A549 (cell line): ENCODE results near the gene BDH1. TPM values are rescaled to one million over a fixed set of nuclear protein-coding genes. Genes with fewer than 3 reads are reported as not detected.
A peak's percentile ranks its signal among the peaks of the same experiment; 100 is the strongest.

Experiments
- ATAC-seq, 2 experiments: fragments of 200-7000 bp in 1 of 2; fragments of >200 bp in 1 of 2; cut with Nextera tagmentation in 1 of 2; cut with Tn5 transposase in 1 of 2; 3 replicates each; pipeline versions ENCODE4 v1.8.0 to v1.9.1; 2018 to 2020; ENCODE audit warnings: mild to moderate bottlenecking in 1 of 2, moderate library complexity in 1 of 2
- CTCF ChIA-PET: fragments of 300-600 bp; sonication (Branson Sonifier 250); formaldehyde crosslinking; extraction: SDS; loops from one replicate; lab custom pipeline; 2021; ENCODE audit warnings: antibody characterized with exemption, inconsistent platforms; lab: Yijun Ruan, JAX
- POLR2A ChIA-PET: fragments of 350-600 bp; formaldehyde crosslinking; extraction: SDS; loops from one replicate; lab custom pipeline; 2021; ENCODE audit warnings: antibody characterized with exemption, inconsistent platforms; lab: Yijun Ruan, JAX
- DNase-seq, 2 experiments: peaks; one replicate each; pipeline versions ENCODE4 v3.0.0 to v3.0.0-alpha.2; 2011 to 2016; ENCODE audit warnings: low read depth in 1 of 2, low spot score in 1 of 2
- FAIRE-seq: peaks from 2 replicates; lab custom pipeline; 2011; peaks lifted over from hg19 to GRCh38; lab: Jason Lieb, UNC
- H3K27ac ChIP-seq, 2 experiments: fragments of >200 bp; sonication (Bioruptor Twin); formaldehyde crosslinking; 3 replicates each; pipeline ENCODE4 v1.5.1; 2016 to 2017
- H3K4me1 ChIP-seq: fragments of >200 bp; sonication (Bioruptor Twin); formaldehyde crosslinking; 3 replicates; pipeline ENCODE4 v1.6.1; 2016
- H3K4me2 ChIP-seq: fragments of >200 bp; sonication (Bioruptor Twin); formaldehyde crosslinking; 3 replicates; pipeline ENCODE4 v1.6.1; 2016
- H3K4me3 ChIP-seq: fragments of >200 bp; sonication (Bioruptor Twin); formaldehyde crosslinking; 3 replicates; pipeline ENCODE4 v1.5.1; 2016
- H3K9me3 ChIP-seq: fragments of >200 bp; sonication (Bioruptor Twin); formaldehyde crosslinking; 3 replicates; pipeline ENCODE4 v1.6.1; 2016
- CHD4 ChIP-seq: fragments of 200-600 bp; sonication (generic); IDR thresholded peaks from 2 replicates; pipeline ENCODE4 v1.6.1; 2016; ENCODE audit warnings: antibody characterized with exemption, mild to moderate bottlenecking, borderline replicate concordance
- CTCF ChIP-seq: fragments of >200 bp; sonication (Bioruptor Twin); formaldehyde crosslinking; IDR thresholded peaks from 3 replicates; pipeline ENCODE4 v1.5.1; 2016
- EHMT2 ChIP-seq: fragments of 200-600 bp; sonication (generic); IDR thresholded peaks from 2 replicates; pipeline ENCODE4 v1.6.1; 2016; ENCODE audit warnings: antibody characterized with exemption, low read depth, mild to moderate bottlenecking, moderate library complexity
- FOXS1 ChIP-seq: fragments of 250-450 bp; sonication (Bioruptor Pico); IDR thresholded peaks from 2 replicates; pipeline ENCODE4 v1.5.0; 2020; ENCODE audit warnings: mild to moderate bottlenecking, moderate library complexity
- KDM5A ChIP-seq: fragments of 200-600 bp; sonication (generic); IDR thresholded peaks from 2 replicates; pipeline ENCODE4 v1.6.1; 2016; ENCODE audit warnings: antibody characterized with exemption, mild to moderate bottlenecking
- POLR2AphosphoS2 ChIP-seq: conservative IDR thresholded peaks from 2 replicates; pipeline ENCODE4 v1.6.1; 2012; ENCODE audit warnings: low read length, improper control_type of control experiment, inconsistent platforms
- RAD21 ChIP-seq, 2 experiments: fragments of >200 bp in 1 of 2; sonication (Bioruptor Twin) in 1 of 2; formaldehyde crosslinking in 1 of 2; IDR thresholded peaks in 1 of 2; conservative IDR thresholded peaks in 1 of 2; 2 replicates in 1 of 2; 3 replicates in 1 of 2; pipeline ENCODE4 v1.6.1; 2012 to 2018; ENCODE audit warnings: inconsistent platforms in 1 of 2
- REST ChIP-seq: fragments of 200-600 bp; sonication (generic); IDR thresholded peaks from 2 replicates; pipeline ENCODE4 v1.6.1; 2016; ENCODE audit warnings: antibody characterized with exemption, mild to moderate bottlenecking, moderate library complexity
- WGBS: methylation state at CpG from one replicate; pipeline ENCODE4 v1.1.6; 2017; ENCODE audit errors: missing lambda C conversion rate; 5-methylcytosine and 5-hydroxymethylcytosine counted together
- polyA plus RNA-seq, 4 experiments: library from polyadenylated mRNA; depleted of rRNA in 3 of 4; stranded (reverse); fragments of >200 nt; fragmentation: RNase III in 1 of 4; extraction: RNeasy Plus Mini Kit Qiagen cat#74134 plus additional on column Dnase treatment in 1 of 4; gene quantifications; 2 replicates in 3 of 4; 3 replicates in 1 of 4; pipeline ENCODE4 v1.2.3, GENCODE V29; 2011 to 2017
- TF ChIP-seq, protein P1 (sequence below): fragments of 250-450 bp; sonication (Bioruptor Pico); IDR thresholded peaks from 2 replicates; pipeline ENCODE4 v1.5.0; 2021; ENCODE audit warnings: mild to moderate bottlenecking, moderate library complexity, borderline replicate concordance
- TF ChIP-seq, protein P2 (sequence below): fragments of 450-650 bp; IDR thresholded peaks from 2 replicates; pipeline ENCODE4 v1.6.1; 2014; ENCODE audit warnings: antibody characterized with exemption

The BDH1 gene
- polyA plus RNA-seq, 2 of the 4 experiments (the other 2 are of a cell fraction), result 3.1 to 4.6 TPM

GRCh38 chr3:197501879-197502620, 53.7 kb downstream of the BDH1 start:
- TF ChIP-seq FOXS1 (CRISPR knock-in tag), result no peak
- no peak for TF ChIP-seq EHMT2
- TF ChIP-seq, protein P1, sequence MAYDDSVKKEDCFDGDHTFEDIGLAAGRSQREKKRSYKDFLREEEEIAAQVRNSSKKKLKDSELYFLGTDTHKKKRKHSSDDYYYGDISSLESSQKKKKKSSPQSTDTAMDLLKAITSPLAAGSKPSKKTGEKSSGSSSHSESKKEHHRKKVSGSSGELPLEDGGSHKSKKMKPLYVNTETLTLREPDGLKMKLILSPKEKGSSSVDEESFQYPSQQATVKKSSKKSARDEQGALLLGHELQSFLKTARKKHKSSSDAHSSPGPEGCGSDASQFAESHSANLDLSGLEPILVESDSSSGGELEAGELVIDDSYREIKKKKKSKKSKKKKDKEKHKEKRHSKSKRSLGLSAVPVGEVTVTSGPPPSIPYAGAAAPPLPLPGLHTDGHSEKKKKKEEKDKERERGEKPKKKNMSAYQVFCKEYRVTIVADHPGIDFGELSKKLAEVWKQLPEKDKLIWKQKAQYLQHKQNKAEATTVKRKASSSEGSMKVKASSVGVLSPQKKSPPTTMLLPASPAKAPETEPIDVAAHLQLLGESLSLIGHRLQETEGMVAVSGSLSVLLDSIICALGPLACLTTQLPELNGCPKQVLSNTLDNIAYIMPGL (CRISPR knock-in tag), result no peak
- peak in 1 of 2 experiments; percentile 43; a peak in 3 of 5 replicates for TF ChIP-seq RAD21 (conservative IDR thresholded peaks at IDR 0.05 in 1 of 2, IDR thresholded peaks at IDR 0.05 in 1 of 2)
- no peak for TF ChIP-seq POLR2AphosphoS2
- TF ChIP-seq CHD4, result no peak
- TF ChIP-seq CTCF, result peak; percentile 11; the same call in 2 of the 3 replicates
- no peak for TF ChIP-seq KDM5A
- TF ChIP-seq, all 56 proteins: peak for 2
- peak in 1 of 2 experiments; percentile 37; a peak in 2 of 6 replicates for ATAC-seq
- Histone ChIP-seq H3K4me2 (no peak overlapping the region), H3K4me1 (peaks cover 19% of the 10 kb centered on the region), H3K9me3 (peaks cover 14% of the 10 kb centered on the region; the same call in 2 of the 3 replicates), H3K27ac (peak overlapping the region in 1 of 2 experiments; percentile 58; a peak in 2 of 6 replicates), H3K4me3 (no peak overlapping the region)
- ChIA-PET POLR2A (no interaction called here), CTCF (interaction anchor here (0.9 to 5.5 kb wide), 8 partner anchors 8 to 278 kb away, joined by 3 to 26 read pairs (median 4); no protein-coding TSS in a partner anchor)
- no peak for FAIRE-seq
- 91% methylated on average over 10 of the region's 12 CpGs for WGBS
- peak in 1 of 2 experiments; percentile 28 for DNase-seq

- CTCF ChIA-PET, result interaction anchor here (0.9 to 5.5 kb wide), 5 partner anchors 9 to 277 kb away, joined by 3 to 26 read pairs (median 7); no protein-coding TSS in a partner anchor
- peak in 1 of 2 experiments; percentile 31 for DNase-seq
- no peak for FAIRE-seq
- peaks cover 19% of the 10 kb centered on the region for H3K4me1 ChIP-seq
- no peak overlapping the region for H3K4me3 ChIP-seq
- no peak for TF ChIP-seq REST
- TF ChIP-seq, protein P2, sequence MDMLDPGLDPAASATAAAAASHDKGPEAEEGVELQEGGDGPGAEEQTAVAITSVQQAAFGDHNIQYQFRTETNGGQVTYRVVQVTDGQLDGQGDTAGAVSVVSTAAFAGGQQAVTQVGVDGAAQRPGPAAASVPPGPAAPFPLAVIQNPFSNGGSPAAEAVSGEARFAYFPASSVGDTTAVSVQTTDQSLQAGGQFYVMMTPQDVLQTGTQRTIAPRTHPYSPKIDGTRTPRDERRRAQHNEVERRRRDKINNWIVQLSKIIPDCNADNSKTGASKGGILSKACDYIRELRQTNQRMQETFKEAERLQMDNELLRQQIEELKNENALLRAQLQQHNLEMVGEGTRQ, result peak; percentile 45
- H3K27ac ChIP-seq, result peak overlapping the region in 1 of 2 experiments; percentile 58; a peak in 2 of 6 replicates
- POLR2A ChIA-PET, result no interaction called here
- peaks cover 14% of the 10 kb centered on the region; the same call in 2 of the 3 replicates for H3K9me3 ChIP-seq
- 100% methylated on average over 1 of the region's 1 CpG for WGBS
- ATAC-seq, result no peak
- no peak overlapping the region for H3K4me2 ChIP-seq
These were observed 54.3 kb downstream of the BDH1 start for GRCh38 chr3:197501496-197501878.
